Measurements from ENCODE around the gene POU2F3. TPM values are rescaled to one million over a fixed set of nuclear protein-coding genes. Genes with fewer than 3 reads are reported as not detected.
A peak's percentile ranks its signal among the peaks of the same experiment; 100 is the strongest.

The POU2F3 gene
- total and polyA plus RNA-seq, 2 of the 13 experiments (the other 11 are each of a cell fraction or from before 2014, with no cell fraction given), result not detected

- TF ChIP-seq MLXIP (CRISPR knock-in tag; IDR thresholded peaks at IDR 0.05; ENCODE audit: borderline replicate concordance), result no peak; the same call in 1 of the 2 replicates
- TF ChIP-seq DR1 (CRISPR knock-in tag; IDR thresholded peaks at IDR 0.05), result 0 out of 2 replicates have a peak, but pooled peaks have one; percentile 32
- TF ChIP-seq CHD2 (IDR thresholded peaks at IDR 0.05; ENCODE audit: low read depth, low read length), result peak; percentile 91
- TF ChIP-seq ZNF709 (CRISPR knock-in tag; IDR thresholded peaks at IDR 0.05), result no peak
- no peak for TF ChIP-seq ZNF567 (CRISPR knock-in tag; IDR thresholded peaks at IDR 0.05; ENCODE audit: borderline replicate concordance)
- TF ChIP-seq KLF9 (CRISPR knock-in tag; IDR thresholded peaks at IDR 0.05; ENCODE audit: low read depth), result 0 out of 2 replicates have a peak, but pooled peaks have one; percentile 71
- TF ChIP-seq MYPOP (CRISPR knock-in tag; IDR thresholded peaks at IDR 0.05), result peak; percentile 60; the same call in 1 of the 2 replicates
- no peak for TF ChIP-seq ZNF557 (CRISPR knock-in tag; IDR thresholded peaks at IDR 0.05)
- no peak for TF ChIP-seq RNF219 (CRISPR knock-in tag; IDR thresholded peaks at IDR 0.05)
- no peak for TF ChIP-seq MBNL3 (CRISPR knock-in tag; conservative IDR thresholded peaks at IDR 0.05)
- peak; percentile 70; the same call in 1 of the 2 replicates for TF ChIP-seq ZNF609 (CRISPR knock-in tag; IDR thresholded peaks at IDR 0.05; ENCODE audit: borderline replicate concordance)
- no peak for TF ChIP-seq MATR3 (CRISPR knock-in tag; IDR thresholded peaks at IDR 0.05)
- no peak for TF ChIP-seq ATF3 (CRISPR knock-in tag; IDR thresholded peaks at IDR 0.05)
- TF ChIP-seq PHF8 (CRISPR knock-in tag; IDR thresholded peaks at IDR 0.05), result peak; percentile 70
These were observed 96.1 kb downstream of the POU2F3 start, which contains the start of gene ARHGEF12 (continued) for GRCh38 chr11:120335908-120336640.
